ENCODE results near the gene EPS15.

Gene EPS15

GRCh38 chr1:51512606-51513005 is 6.5 kb downstream of the EPS15 start:
- ATAC-seq = no peak
- TF ChIP-seq RARB (CRISPR knock-in tag; IDR thresholded peaks at IDR 0.05) (no peak), TSHZ2 (CRISPR knock-in tag; IDR thresholded peaks at IDR 0.05) (no peak), TCF4 (CRISPR knock-in tag; IDR thresholded peaks at IDR 0.05; ENCODE audit: borderline replicate concordance) (no peak), ZFP3 (CRISPR knock-in tag; IDR thresholded peaks at IDR 0.05) (no peak), POU6F1 (CRISPR knock-in tag; IDR thresholded peaks at IDR 0.05; ENCODE audit: borderline replicate concordance, low read depth) (no peak), PATZ1 (CRISPR knock-in tag; IDR thresholded peaks at IDR 0.05; ENCODE audit: borderline replicate concordance) (no peak), CSRNP3 (CRISPR knock-in tag; IDR thresholded peaks at IDR 0.05) (no peak), ESRRG (CRISPR knock-in tag; IDR thresholded peaks at IDR 0.05) (no peak), ZNF565 (CRISPR knock-in tag; conservative IDR thresholded peaks at IDR 0.05; ENCODE audit: low read depth) (no peak), ZNF70 (CRISPR knock-in tag; IDR thresholded peaks at IDR 0.05) (no peak), ISL1 (CRISPR knock-in tag; IDR thresholded peaks at IDR 0.05) (no peak), GLIS3 (CRISPR knock-in tag; IDR thresholded peaks at IDR 0.05) (no peak)

GRCh38 chr1:51512120-51512519 is 6.9 kb downstream of the EPS15 start:
- TF ChIP-seq CSDC2 (CRISPR knock-in tag; IDR thresholded peaks at IDR 0.05) (no peak), ISL1 (CRISPR knock-in tag; IDR thresholded peaks at IDR 0.05) (no peak), TSHZ2 (CRISPR knock-in tag; IDR thresholded peaks at IDR 0.05) (no peak), BACH2 (CRISPR knock-in tag; IDR thresholded peaks at IDR 0.05; ENCODE audit: borderline replicate concordance) (no peak)
- no peak for ATAC-seq

GRCh38 chr1:51509773-51510172 is 9.3 kb downstream of the EPS15 start:
- TF ChIP-seq BACH2 (CRISPR knock-in tag; IDR thresholded peaks at IDR 0.05; ENCODE audit: borderline replicate concordance) (no peak), ARNTL (CRISPR knock-in tag; IDR thresholded peaks at IDR 0.05; ENCODE audit: borderline replicate concordance, low read depth) (no peak), ISL1 (CRISPR knock-in tag; IDR thresholded peaks at IDR 0.05) (no peak), SNAI2 (CRISPR knock-in tag; IDR thresholded peaks at IDR 0.05) (no peak), TSHZ2 (CRISPR knock-in tag; IDR thresholded peaks at IDR 0.05) (no peak), GLIS3 (CRISPR knock-in tag; IDR thresholded peaks at IDR 0.05) (no peak), PATZ1 (CRISPR knock-in tag; IDR thresholded peaks at IDR 0.05; ENCODE audit: borderline replicate concordance) (no peak), ESRRG (CRISPR knock-in tag; IDR thresholded peaks at IDR 0.05) (no peak), ZFP30 (CRISPR knock-in tag; IDR thresholded peaks at IDR 0.05) (no peak), ZFP3 (CRISPR knock-in tag; IDR thresholded peaks at IDR 0.05) (no peak), RARB (CRISPR knock-in tag; IDR thresholded peaks at IDR 0.05) (no peak), CREB5 (CRISPR knock-in tag; IDR thresholded peaks at IDR 0.05; ENCODE audit: low read depth) (no peak)
- ATAC-seq = no peak
